HG02588 (cell line): ENCODE measurements around the gene MTARC2.
A peak's percentile ranks its signal among the peaks of the same experiment; 100 is the strongest.
"Not testable (repeated sequence)": the region's sequence is repeated elsewhere in the genome, so short reads cannot be mapped to it uniquely, and the experiment has no call there.

Experiments
- ATAC-seq: cut with Tn5 transposase; IDR thresholded peaks from one replicate; pipeline ENCODE4 v1.9.1; 2021; ENCODE audit warnings: mild to moderate bottlenecking, moderate library complexity; ENCODE audit not compliant: unreplicated experiment

Gene MTARC2

DNA sequence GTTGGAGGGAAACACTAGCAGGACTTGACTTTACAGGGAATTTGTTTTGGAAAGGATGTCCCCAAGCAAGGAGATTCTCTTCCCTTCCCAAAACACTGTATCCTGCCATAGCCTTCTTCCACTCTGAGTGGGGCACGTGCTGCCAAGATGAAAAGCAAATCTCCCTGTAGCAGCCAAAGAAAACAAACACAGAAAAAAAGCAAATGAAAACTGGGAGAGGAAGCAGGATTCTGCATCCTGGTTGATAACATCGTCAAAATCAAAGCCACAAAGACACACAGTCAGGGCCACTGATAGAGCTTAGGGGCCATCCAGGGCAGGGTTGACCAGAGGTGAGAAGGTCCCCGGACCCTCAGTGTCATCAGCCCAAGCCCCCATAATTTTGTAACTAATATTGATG is 16.0 kb upstream of the MTARC2 start:
- no peak for ATAC-seq

DNA sequence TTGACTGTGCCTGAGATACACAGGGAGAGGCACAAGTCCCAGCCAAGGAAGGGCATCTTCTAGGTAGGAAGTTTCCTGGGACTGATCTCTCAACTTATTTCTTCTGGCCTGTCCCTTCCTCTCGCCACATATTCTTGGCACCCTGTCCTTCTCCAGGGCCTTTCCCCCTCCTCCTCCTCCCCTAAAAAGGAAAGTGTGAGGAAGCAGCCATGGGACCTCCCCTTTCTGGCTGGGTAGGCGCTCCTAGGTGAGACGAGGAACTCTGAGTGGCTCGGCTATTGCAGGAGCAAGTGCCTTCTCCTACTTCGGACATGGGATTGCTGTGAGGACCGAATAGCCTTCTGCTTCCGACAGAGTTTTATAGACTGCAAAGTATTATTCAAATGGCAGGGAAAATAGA is 15.5 kb upstream of the MTARC2 start:
- ATAC-seq, result no peak

DNA sequence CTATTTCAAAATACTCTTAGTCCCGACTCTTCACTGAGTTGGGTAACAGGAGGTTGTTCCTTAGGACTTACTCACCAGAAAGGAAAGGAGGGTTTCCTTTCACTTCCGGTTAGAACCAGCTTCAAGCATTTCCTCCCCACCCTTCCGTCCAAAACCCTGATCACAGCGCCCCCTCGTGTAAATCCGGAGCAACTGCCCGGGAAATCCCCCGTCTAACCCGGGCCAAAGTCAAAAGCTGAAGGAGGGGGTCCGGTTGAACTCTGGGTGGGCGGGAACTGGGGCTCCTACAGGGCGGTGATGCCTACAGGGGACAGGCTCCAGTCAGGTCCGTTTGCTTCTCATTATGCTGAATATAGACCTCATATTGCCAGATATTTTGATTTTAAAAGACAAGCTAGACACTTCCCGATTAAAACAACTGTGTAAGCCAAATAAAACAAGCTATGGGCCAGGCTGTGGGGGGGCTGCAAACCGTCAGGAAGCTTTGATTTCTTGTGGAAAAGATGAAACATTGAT is 15.0 kb upstream of the MTARC2 start:
- ATAC-seq, result peak; percentile 91

DNA sequence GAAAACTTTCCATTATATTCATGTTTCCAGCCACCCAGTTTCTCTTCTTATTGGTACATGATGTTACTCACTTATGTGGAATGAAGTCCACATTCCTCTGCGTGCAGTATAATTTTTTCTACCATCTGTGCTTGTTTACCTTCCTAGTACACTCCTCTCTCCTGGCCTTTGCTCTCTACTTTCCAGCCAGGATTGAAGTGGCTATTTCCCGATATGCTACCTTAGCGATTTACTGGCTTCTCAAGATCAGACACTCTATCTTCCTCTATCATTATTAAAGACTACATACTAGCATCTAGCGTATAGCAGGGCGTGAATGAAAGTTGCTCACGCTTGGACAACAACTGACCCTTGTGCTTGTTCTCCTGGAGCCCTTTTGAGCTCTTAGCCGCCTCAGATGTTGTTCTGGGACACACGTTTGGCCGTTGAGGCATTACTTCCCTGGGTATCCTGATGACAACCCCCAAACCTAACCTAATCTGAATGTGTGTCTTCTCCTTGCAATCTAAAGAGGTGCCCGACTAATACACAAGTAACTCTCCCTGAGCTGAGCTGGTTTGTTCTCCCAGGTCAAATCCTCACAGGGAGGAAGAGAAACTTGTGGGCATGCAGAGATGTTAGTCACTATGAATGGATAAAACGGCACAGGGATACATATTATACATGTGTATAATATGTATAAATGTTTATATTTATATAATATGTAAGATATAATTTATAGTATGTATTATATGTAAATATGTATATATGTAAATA is 13.4 kb upstream of the MTARC2 start:
- ATAC-seq, result no peak

DNA sequence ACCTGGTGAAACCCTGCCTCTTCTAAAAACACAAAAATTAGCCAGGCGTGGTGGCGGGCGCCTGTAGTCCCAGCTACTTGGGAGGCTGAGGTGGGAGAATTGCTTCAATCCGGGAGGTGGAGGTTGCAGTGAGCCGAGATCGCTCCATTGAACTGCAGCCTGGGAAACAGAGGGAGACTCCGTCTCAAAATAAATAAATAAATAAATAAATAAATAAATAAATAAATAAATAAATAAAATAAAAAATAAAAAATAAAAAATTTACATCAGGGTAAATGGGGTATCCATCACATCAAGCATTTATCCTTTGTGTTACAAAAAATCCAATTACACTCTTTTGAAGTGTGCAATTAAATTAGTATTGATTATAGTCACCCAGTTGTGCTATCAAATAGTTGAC is 11.8 kb upstream of the MTARC2 start:
- ATAC-seq, result not testable (repeated sequence)

DNA sequence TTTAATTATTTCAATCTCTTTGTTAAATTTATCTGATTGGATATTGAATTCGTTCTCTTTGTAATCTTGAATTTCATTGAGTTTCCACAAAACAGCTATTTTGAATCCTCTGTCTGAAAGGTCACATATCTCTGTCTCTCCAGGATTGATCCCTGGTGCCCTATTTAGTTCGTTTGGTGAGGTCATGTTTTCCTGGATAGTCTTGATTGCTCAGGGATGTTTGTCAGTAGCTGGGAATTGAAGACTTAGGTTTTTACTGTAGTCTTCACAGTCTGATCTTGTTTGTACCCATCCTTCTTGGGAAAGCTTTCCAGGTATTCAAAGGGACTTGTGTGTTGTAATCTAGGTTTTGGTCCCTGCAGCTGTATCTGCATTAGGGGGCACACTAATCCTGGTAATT is 6.8 kb upstream of the MTARC2 start:
- ATAC-seq, result no peak

DNA sequence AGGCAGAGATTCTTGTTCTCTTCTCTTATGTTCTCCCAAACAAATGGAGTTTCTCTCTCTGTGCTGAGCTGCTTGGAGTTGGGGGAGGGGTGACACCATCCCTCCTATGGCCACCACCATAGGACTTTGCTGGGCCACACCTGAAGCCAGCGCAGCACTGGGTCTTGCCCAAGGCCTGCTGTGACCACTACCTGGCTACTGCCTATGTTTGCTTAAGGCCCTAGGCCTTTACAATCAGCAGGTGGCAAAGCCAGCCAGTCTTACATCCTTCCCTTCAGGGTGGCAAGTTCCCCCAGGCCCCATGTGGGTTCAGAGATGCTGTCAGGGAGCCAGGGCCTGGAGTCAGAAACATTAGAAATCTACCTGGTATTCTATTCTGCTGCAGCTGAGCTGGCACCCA is 6.3 kb upstream of the MTARC2 start:
- no peak for ATAC-seq

DNA sequence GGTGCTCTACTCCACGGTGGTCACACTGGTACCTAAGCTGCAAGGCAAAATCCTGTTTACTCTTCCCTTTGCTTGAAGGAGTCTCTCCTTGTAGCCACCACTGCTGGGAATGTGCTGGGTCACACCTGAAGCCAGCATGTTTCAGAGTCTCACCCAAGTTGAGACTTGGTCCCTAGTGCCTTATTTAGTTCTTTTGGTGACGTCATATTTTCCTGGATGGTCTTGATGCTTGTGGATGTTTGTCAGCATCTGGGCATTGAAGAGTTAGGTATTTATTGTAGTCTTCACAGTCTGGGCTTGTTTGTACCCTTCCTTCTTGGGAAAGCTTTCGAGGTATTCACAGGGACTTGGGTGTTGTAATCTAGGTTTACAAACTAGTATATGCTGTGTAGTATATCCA is 5.6 kb upstream of the MTARC2 start:
- no peak for ATAC-seq

DNA sequence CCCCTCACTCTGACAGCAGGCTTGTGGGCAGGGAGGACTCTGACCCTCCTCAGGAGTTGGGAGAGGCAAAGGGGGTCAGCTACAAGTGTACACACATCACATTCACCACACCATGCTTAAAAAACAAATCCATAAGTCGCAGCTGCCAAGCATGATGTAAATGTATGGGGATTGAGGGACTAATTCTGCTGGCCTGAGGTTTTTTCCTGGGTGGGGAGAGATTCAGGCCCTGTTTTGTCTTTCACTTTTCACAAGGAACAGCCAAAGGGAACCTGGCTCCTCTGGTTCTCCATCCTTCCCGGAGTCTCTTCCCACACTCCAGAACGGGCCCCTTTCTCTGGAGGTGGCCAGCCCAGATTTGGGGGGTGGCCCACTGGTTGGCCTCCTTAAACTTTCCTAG is 1.3 kb upstream of the MTARC2 start:
- ATAC-seq, result no peak

DNA sequence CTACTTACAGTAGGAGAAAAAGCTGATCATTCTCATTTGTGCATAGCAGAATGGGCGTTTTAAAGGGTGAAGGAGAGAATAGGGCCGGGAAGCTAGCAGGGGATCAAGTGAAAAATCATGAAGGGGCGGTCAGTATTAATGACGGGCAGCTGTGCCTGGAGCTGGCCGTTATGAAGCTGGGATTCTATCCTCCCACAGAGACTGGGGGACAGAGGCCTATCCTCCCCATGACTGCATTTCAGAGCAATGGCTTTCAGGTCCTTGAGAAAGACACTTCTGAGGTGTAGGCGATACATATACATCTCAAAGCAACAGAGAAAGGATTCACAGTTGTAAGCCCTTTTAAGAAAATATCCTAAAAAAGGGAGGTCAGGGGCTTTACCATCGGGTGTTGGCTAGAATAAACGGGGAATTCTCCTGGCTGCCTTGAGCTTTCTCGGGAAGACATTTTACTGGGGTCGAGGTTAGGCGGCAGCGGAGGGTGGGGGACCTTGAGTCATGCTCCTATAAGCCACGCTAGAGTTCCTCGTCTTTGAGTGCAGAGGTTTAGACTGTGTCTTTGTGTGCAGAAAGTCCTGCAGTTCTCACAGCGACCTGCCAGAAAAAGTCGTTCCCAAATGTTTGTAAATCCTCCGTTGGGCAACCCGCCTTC is 559 bp upstream of the MTARC2 start:
- ATAC-seq, result no peak

DNA sequence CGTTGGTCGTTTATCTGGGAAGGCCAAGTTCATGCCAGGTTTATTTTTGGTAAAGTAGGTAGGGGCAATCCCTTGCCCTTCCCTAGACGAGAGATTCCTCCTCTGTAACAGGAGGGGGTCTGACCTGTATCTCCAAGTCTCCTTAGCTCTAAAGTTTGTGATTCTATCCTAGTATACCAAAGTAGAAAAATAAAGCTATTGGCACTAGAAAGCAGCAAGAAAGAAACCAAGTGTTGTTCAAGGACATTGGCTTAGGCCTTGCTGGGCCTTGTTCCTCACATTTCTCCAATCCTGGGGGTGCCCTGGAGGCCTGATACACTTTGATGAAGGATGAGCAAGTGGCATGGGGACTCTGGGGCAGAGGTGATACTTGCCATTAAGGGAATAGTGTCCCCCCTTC is 814 bp downstream of the MTARC2 start:
- ATAC-seq, result no peak

DNA sequence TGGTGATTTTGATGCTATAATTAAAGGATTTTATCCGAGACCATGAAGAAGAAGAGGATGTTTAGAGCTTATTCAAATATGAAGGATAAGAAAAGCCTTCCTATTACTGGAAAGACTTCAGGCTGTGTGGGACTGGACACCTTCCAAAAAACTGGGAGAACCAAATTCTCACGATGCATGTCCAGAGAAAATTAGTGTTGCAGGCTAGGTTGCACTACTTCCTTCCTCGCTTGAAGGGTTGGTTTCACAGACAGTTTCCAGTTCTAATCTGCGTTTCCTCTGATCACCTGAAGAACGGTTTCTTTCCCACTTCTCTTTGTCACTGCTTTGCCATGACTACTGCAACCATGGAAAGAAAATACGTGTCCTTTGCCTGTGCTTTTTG is 2.0 kb downstream of the MTARC2 start:
- no peak for ATAC-seq

DNA sequence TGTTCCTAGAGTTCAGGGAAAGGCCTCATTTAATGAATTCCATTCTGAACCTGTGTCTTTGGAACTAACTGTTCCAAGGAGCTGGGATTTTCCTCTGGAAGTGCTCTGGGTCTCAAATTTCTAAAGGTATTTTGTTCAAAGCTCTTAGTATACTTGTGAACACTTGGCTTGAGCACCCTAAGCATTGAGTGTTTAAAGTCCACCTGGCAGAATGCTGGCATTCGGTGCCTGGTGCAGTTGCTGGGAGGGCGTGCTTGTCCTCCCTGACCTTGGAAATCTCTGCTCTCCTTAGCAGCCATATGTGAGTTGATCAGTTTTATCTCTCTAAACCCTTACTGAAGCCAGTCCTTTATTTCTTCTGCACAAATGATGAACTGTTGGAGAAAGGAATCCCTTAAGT is 3.0 kb downstream of the MTARC2 start:
- ATAC-seq, result no peak

DNA sequence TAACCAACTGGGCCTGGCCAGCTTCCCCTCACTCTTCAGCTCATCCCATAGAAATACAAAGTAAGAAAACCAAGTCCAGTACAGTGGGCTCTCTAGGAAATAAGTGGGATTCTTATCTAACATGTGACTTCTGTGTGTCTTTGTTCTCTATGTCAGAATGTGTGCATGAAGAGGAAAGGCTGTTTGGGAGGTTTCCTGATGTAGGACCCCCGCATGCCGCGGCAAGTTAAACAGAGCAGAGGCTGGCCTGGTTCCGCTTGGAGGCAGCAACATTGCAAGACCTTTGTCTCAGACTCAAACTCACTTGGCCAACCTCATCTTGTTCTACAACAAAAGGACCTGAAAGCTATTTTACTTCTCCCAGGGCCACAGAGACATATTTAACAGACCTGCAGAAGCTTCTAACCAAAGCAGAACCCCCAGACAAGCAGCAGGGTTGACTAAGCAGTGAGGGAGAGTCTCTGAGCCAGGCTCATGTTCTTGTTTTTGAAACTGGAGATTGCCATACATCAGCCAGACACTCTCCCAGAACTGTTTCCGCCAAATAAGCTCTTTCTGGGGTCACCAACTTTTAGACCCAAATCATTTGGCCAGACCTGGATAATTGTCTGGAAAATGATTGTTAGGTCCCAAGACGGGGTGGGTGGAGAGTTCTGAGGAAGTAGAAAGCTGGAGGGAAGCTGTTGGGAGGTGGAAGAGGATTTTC is 6.2 kb downstream of the MTARC2 start:
- ATAC-seq, result no peak

DNA sequence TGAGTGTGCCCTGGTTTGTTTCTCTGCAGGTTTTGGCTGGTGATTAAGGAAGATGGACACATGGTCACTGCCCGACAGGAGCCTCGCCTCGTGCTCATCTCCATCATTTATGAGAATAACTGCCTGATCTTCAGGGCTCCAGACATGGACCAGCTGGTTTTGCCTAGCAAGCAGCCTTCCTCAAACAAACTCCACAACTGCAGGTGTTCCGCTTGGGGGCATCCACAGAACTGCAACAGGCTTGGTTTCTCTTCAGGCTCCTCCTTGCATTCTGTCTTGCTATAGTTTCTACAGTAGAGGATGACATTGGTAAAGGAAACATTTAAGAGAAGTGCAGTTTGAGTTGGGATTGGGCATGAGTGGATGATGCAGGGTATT is 6.8 kb downstream of the MTARC2 start:
- no peak for ATAC-seq

DNA sequence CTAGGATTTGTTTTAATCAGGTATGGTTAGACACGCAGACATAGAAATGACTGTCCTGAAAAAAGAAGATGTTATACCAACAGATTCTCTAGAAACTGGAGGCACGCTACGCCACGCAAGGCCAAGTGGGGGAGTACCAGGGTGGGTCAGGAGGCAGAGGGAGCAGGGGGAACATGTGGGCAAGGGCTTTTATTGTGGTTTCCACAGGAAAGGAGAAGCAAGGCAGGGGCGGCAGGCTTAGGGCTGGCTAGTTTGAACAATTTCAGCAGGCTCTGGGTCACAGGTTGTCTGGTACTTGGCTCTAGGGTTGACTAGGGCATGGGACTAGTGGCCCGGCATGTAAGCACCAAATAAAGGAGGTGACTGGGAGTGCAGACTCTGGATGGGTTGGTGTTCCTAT is 7.2 kb downstream of the MTARC2 start:
- no peak for ATAC-seq

DNA sequence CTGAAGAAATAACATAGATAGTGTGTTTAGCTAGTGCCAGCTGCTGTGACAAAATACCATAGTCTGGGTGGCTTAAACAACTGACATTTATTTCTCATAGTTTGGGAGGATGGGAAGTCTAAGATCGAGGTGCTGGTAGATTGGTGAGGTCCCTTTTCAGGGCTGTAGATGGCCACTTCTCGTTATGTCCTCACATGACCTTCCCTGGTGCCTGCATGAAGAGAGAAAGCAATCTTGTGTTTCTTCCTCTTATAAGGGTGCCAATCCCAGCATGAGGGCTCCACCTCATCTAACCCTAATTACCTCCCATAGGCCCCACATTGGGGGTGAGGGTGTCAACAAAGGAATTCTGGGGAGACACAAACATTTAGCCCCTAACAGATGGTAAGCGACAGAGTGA is 9.3 kb downstream of the MTARC2 start:
- no peak for ATAC-seq

DNA sequence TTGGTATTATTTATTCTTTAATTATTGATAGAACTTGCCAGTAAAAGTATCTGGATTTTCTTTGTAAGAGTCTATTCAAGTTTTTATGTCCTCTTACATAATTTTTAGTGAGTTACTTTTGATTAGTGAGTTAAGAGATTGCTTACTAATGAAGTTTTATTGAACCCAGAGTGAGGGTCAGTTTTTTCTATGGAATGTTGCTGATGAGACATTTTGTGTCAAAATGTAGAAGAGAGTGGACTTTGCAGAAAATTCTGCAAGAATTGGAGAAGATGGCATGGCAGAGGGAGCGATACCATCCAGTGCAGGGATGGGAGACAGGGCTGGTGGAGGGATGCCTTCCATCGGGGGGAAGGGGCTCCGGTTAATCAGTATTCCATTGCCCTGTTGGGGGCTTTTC is 11.0 kb downstream of the MTARC2 start:
- no peak for ATAC-seq

DNA sequence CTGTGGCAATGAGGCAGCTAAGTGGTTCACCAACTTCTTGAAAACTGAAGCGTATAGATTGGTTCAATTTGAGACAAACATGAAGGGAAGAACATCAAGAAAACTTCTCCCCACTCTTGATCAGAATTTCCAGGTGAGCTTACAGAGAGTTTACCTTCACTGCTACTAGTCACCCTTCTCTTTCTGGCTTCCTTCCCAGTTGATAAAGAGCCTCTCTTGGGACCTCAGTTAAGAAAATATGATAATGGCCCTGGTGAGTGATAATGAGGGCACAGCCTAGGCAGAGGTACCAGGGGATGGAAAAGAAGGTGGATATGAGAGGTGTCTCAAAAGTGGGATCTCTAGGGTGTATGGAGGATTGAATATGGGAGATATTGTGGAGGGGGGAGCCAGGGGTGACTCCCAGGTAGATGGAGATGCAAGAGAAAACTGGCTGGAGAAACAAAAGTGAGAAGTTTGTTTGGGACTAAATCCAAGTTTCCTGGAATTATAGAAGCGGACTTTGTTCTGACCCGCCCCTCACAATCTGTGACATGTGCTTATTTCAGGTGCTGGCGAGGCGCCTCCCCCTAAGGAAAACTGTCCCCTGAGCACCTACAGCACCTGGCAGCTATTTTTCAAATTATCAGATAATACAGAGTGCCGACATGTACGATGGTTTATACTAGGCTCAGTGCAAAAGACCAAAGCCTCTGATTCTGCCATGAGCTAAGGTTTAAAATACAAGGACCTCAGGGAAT is 13.7 kb downstream of the MTARC2 start:
- ATAC-seq, result no peak

DNA sequence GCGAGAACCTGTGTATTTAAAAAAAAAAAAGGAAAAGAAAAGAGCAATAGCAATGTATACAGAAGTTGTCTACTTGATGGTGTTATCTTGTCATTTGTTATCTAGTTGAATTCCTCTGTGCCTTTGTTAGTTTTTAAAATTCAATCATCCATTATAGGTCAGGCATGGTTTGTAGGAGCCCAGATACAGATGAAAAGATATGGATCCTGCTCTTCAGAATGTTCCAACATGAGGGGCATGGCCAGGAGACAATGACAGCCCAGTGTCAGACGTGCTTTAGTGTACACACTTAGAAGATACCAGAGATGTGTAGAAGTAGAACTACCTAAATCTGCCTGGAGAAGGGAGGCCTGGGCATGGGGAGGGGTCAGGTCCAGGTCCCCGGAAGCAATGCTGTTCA is 16.6 kb downstream of the MTARC2 start:
- no peak for ATAC-seq

DNA sequence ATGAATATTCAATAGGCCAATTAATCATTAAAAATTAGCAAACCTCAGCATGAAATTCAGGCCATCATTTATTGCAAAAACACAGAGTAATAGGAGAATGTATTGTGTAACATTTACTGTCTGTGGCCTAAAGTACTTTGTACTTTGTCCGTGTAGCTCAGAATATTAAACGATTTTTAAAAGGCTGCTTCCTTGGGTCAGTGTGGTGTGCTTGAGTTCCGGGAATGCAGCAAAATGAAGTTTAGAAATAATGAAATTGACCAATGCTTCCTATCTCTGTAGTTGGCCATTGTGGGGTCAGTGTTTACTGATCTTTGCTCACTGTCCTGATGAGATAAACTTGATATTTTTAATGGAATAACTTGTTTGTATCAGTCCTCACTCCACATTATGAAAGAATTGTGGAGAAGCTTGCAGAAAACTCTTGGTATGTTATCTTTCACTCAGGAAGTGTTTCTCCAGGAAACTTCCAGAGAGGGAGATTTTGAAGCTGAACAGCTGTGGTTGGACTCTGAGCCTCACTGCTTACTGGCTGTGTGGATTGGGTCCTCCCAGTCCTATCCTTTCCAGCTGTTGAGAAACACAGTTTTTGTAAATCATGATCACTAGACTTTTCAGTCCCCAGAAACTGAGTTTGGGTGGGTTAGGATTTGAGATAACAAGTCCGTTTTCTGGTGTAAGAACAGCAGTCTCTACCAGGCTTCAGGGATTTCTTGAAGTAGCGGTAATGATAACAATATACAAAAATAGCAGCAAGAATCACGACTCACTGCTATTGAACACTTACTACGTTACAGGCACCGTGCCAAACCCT is 19.4 kb downstream of the MTARC2 start:
- no peak for ATAC-seq
